Fibroblast of the aortic adventitia (primary cell): Measurements from ENCODE around the gene DYRK1A. TPM values are rescaled to one million over a fixed set of nuclear protein-coding genes. Genes with fewer than 3 reads are reported as not detected.
A peak's percentile ranks its signal among the peaks of the same experiment; 100 is the strongest.

Experiments
- DNase-seq: peaks from one replicate; pipeline ENCODE4 v3.0.0-alpha.2; 2010; ENCODE audit warnings: low read depth
- H3K4me3 ChIP-seq: 2 replicates; pipeline ENCODE4 v1.5.1; 2011; ENCODE audit warnings: low read depth, mild to moderate bottlenecking, control low read depth, low read length, moderate library complexity
- CTCF ChIP-seq: IDR thresholded peaks from 2 replicates; pipeline ENCODE4 v1.5.1; 2011; ENCODE audit warnings: mild to moderate bottlenecking, low read length, control low read depth, inconsistent platforms; ENCODE audit not compliant: insufficient read depth
- total RNA-seq: library from RNA; depleted of rRNA; stranded (reverse); fragments of >200 nt; gene quantifications from 2 replicates; pipeline ENCODE4 v1.2.3, GENCODE V29; 2012; ENCODE audit warnings: low replicate concordance

DYRK1A gene
- total RNA-seq, 1 donor = 80.2 TPM

GRCh38 chr21:37375866-37376574 is 9.4 kb downstream of the DYRK1A start:
- no peak for DNase-seq
- no peak overlapping the region for H3K4me3 ChIP-seq
- no peak for TF ChIP-seq CTCF

- no peak overlapping the region for H3K4me3 ChIP-seq
- no peak for DNase-seq
- TF ChIP-seq CTCF = no peak
These were observed 12.1 kb downstream of the DYRK1A start for GRCh38 chr21:37378700-37379139.

GRCh38 chr21:37380349-37381323 is 14.1 kb downstream of the DYRK1A start:
- no peak for DNase-seq
- no peak for TF ChIP-seq CTCF
- H3K4me3 ChIP-seq = no peak overlapping the region

GRCh38 chr21:37381883-37382585 is 15.5 kb downstream of the DYRK1A start:
- TF ChIP-seq CTCF = no peak
- no peak for DNase-seq
- no peak overlapping the region for H3K4me3 ChIP-seq

GRCh38 chr21:37383086-37383485 is 16.5 kb downstream of the DYRK1A start:
- TF ChIP-seq CTCF = no peak
- H3K4me3 ChIP-seq = no peak overlapping the region
- DNase-seq = peak; percentile 78

GRCh38 chr21:37383784-37384311 is 17.3 kb downstream of the DYRK1A start:
- DNase-seq = no peak
- TF ChIP-seq CTCF = no peak

More at GRCh38 chr21:37383784-37384311, 17.3 kb downstream of the DYRK1A start:
- H3K4me3 ChIP-seq = no peak overlapping the region
